ENCODE results near the gene VWCE.

DNA sequence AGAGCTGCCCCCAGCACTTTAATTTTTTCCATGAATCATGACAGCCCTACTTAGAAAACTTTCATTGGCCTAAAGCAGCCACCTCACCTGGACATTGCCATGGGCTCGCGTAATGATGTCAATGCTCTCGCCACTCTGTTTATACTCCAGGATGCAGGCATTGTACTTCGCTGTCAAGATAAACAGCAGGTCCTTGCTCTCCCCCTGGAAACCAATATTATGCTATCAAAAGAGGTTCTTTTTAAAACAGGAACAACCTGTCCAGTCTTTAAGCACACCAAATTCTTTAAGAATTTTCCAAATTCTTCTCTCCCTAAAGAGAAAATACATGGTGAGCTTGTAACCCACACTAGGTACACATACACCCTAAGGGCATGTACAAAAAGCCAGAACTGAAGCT, 34.8 kb upstream of the VWCE start:
- TF ChIP-seq RAD21 (IDR thresholded peaks at IDR 0.05; ENCODE audit: low read length) (no peak), SIN3A (IDR thresholded peaks at IDR 0.05; ENCODE audit: borderline replicate concordance, low read depth, low read length) (no peak), MXI1 (IDR thresholded peaks at IDR 0.05; ENCODE audit: low read depth, low read length) (no peak), EZH2phosphoT487 (IDR thresholded peaks at IDR 0.05; ENCODE audit: borderline replicate concordance, low read depth) (no peak), FOXM1 (IDR thresholded peaks at IDR 0.05; ENCODE audit: low read depth) (no peak), YY1 (IDR thresholded peaks at IDR 0.05; ENCODE audit: low read depth) (no peak), NRF1 (IDR thresholded peaks at IDR 0.05; ENCODE audit: low read depth, low read length) (no peak), TAF1 (IDR thresholded peaks at IDR 0.05; ENCODE audit: borderline replicate concordance, low read depth, low read length) (no peak), EP300 (IDR thresholded peaks at IDR 0.05; ENCODE audit: borderline replicate concordance in 1 of 2, low read depth in 1 of 2, low read length in 1 of 2) (no peak), SMC3 (IDR thresholded peaks at IDR 0.05; ENCODE audit: low read depth, low read length) (no peak), FOXJ3 (CRISPR knock-in tag; IDR thresholded peaks at IDR 0.05) (no peak)
- TF ChIP-seq, protein P1, sequence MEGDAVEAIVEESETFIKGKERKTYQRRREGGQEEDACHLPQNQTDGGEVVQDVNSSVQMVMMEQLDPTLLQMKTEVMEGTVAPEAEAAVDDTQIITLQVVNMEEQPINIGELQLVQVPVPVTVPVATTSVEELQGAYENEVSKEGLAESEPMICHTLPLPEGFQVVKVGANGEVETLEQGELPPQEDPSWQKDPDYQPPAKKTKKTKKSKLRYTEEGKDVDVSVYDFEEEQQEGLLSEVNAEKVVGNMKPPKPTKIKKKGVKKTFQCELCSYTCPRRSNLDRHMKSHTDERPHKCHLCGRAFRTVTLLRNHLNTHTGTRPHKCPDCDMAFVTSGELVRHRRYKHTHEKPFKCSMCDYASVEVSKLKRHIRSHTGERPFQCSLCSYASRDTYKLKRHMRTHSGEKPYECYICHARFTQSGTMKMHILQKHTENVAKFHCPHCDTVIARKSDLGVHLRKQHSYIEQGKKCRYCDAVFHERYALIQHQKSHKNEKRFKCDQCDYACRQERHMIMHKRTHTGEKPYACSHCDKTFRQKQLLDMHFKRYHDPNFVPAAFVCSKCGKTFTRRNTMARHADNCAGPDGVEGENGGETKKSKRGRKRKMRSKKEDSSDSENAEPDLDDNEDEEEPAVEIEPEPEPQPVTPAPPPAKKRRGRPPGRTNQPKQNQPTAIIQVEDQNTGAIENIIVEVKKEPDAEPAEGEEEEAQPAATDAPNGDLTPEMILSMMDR (IDR thresholded peaks at IDR 0.05), result no peak
- TF ChIP-seq, protein P2, sequence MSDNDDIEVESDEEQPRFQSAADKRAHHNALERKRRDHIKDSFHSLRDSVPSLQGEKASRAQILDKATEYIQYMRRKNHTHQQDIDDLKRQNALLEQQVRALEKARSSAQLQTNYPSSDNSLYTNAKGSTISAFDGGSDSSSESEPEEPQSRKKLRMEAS (IDR thresholded peaks at IDR 0.05; ENCODE audit: low read depth), result no peak
